HepG2 (cell line): Measurements from ENCODE around the gene PDZD8. TPM values are rescaled to one million over a fixed set of nuclear protein-coding genes. Genes with fewer than 3 reads are reported as not detected.

ENCODE experiments used
- ATAC-seq: fragments of 200-7000 bp; cut with Tn5 transposase; 3 replicates; pipeline ENCODE4 v1.9.1; 2020; ENCODE audit warnings: mild to moderate bottlenecking, moderate library complexity
- BruUV-seq: library from RNA; stranded (reverse); fragments of 400-500 nt; replicated peaks from 2 replicates; lab custom pipeline; 2021; lab: Mats Ljungman, UMichigan
- CTCF ChIA-PET: fragments of 300-600 bp; formaldehyde crosslinking; extraction: SDS; loops from one replicate; lab custom pipeline; 2021; ENCODE audit warnings: low total read pairs, inconsistent platforms, low intra/inter-chr PET ratio; lab: Yijun Ruan, JAX
- POLR2A ChIA-PET: fragments of 350-600 bp; sonication (Branson Sonifier 250); formaldehyde crosslinking; loops from one replicate; lab custom pipeline; 2020; ENCODE audit warnings: antibody characterized with exemption, inconsistent platforms; lab: Yijun Ruan, JAX
- DNase-seq: peaks from one replicate; pipeline ENCODE4 v3.0.0-alpha.2; 2015; ENCODE audit warnings: low spot score
- FAIRE-seq: peaks from 3 replicates; lab custom pipeline; 2011; peaks lifted over from hg19 to GRCh38; lab: Jason Lieb, UNC
- H2AFZ ChIP-seq: one replicate; pipeline ENCODE4 v1.6.1; 2011; ENCODE audit warnings: low read length, inconsistent platforms
- H3K27ac ChIP-seq: fragments of 300-600 bp; 3 replicates; pipeline ENCODE4 v1.8.0; 2011; ENCODE audit warnings: mixed run types, mild to moderate bottlenecking, mixed read lengths, low read length, inconsistent platforms; ENCODE audit not compliant: insufficient read depth; ENCODE audit errors: extremely low read length
- H3K27me3 ChIP-seq, 2 experiments: fragments of 200-600 bp in 1 of 2; 2 replicates in 1 of 2; 3 replicates in 1 of 2; pipeline versions ENCODE4 v1.6.0 to v1.8.0; 2011; ENCODE audit warnings: low read length in 2 of 2, mild to moderate bottlenecking in 2 of 2, moderate library complexity in 2 of 2, inconsistent platforms in 1 of 2; ENCODE audit not compliant: insufficient read depth in 2 of 2, control insufficient read depth in 1 of 2
- H3K36me3 ChIP-seq, 2 experiments: fragments of 200-600 bp in 1 of 2; replicated peaks in 1 of 2; 2 replicates in 1 of 2; 3 replicates in 1 of 2; pipeline versions ENCODE4 v1.5.1 to v1.8.0; 2011; ENCODE audit warnings: low read length in 2 of 2, inconsistent platforms in 1 of 2; ENCODE audit not compliant: insufficient read depth in 2 of 2, control insufficient read depth in 1 of 2
- H3K4me1 ChIP-seq: 2 replicates; pipeline ENCODE4 v1.5.1; 2012; ENCODE audit warnings: low read length, inconsistent platforms; ENCODE audit not compliant: insufficient read depth
- H3K4me2 ChIP-seq: 2 replicates; pipeline ENCODE4 v1.6.0; 2011; ENCODE audit warnings: low read depth, low read length, inconsistent platforms
- H3K4me3 ChIP-seq, 3 experiments: fragments of 200-600 bp in 1 of 3; sonication (generic), shearing (Covaris generic) in 1 of 3; replicated peaks in 1 of 3; 2 replicates each; pipeline ENCODE4 v1.5.1; 2011 to 2016; ENCODE audit warnings: low read length in 3 of 3, inconsistent platforms in 2 of 3, low read depth in 2 of 3, mild to moderate bottlenecking in 2 of 3, control low read depth in 1 of 3, mixed read lengths in 1 of 3; ENCODE audit not compliant: insufficient read depth in 1 of 3
- H3K79me2 ChIP-seq: one replicate; pipeline ENCODE4 v1.6.1; 2011; ENCODE audit warnings: low read length, inconsistent platforms; ENCODE audit not compliant: insufficient read depth
- H3K9ac ChIP-seq: 2 replicates; pipeline ENCODE4 v1.6.0; 2011; ENCODE audit warnings: mild to moderate bottlenecking, low read depth, low read length, inconsistent platforms; ENCODE audit not compliant: insufficient read depth
- H3K9me3 ChIP-seq: 2 replicates; pipeline ENCODE4 v1.5.1; 2012; ENCODE audit warnings: mild to moderate bottlenecking, low read length
- H4K20me1 ChIP-seq: 2 replicates; pipeline ENCODE4 v1.6.0; 2011; ENCODE audit warnings: inconsistent platforms, mild to moderate bottlenecking, low read length, moderate library complexity; ENCODE audit not compliant: insufficient read depth
- HMG20A ChIP-seq: IDR thresholded peaks from 2 replicates; pipeline ENCODE4 v1.6.1; 2016; ENCODE audit warnings: borderline replicate concordance
- KAT7 ChIP-seq: IDR thresholded peaks from 2 replicates; pipeline ENCODE4 v1.6.1; 2018; ENCODE audit warnings: borderline replicate concordance, missing compliant biosample characterization
- PCBP2 ChIP-seq: fragments of 200-400 bp; formaldehyde crosslinking; optimal IDR thresholded peaks from 2 replicates; pipeline ENCODE3; 2018; ENCODE audit warnings: low read length, low read depth; ENCODE audit not compliant: poor library complexity, severe bottlenecking
- TCF12 ChIP-seq, 2 experiments: fragments of 450-650 bp in 1 of 2; sonication (generic) in 1 of 2; formaldehyde crosslinking in 1 of 2; IDR thresholded peaks; 2 replicates each; pipeline versions ENCODE4 v1.6.1 to v1.8.0; 2017 to 2022; ENCODE audit warnings: antibody characterized with exemption in 1 of 2, mild to moderate bottlenecking in 1 of 2, missing genetic modification reagents in 1 of 2, moderate library complexity in 1 of 2
- ZNF260 ChIP-seq: sonication (generic); formaldehyde crosslinking; IDR thresholded peaks from 2 replicates; pipeline ENCODE4 v1.4.0; 2020; ENCODE audit warnings: missing genetic modification reagents, low read depth, mild to moderate bottlenecking, borderline replicate concordance
- ZNF335 ChIP-seq: sonication (generic); formaldehyde crosslinking; IDR thresholded peaks from 2 replicates; pipeline ENCODE4 v1.4.0; 2020; ENCODE audit warnings: missing genetic modification reagents
- ZNF7 ChIP-seq: IDR thresholded peaks from 2 replicates; pipeline ENCODE4 v1.6.1; 2016; ENCODE audit warnings: missing biosample characterization, missing genetic modification reagents
- ZSCAN5A ChIP-seq: sonication (generic); formaldehyde crosslinking; IDR thresholded peaks from 2 replicates; pipeline ENCODE4 v1.8.0; 2022; ENCODE audit warnings: mild to moderate bottlenecking, missing genetic modification reagents, borderline replicate concordance
- WGBS: methylation state at CpG from one replicate; pipeline ENCODE4 v1.1.6; 2017; ENCODE audit warnings: low lambda C conversion rate; 5-methylcytosine and 5-hydroxymethylcytosine counted together
- in situ Hi-C: cut with HindIII; loops from 2 replicates; pipeline ENCODE4 v1.10.0; 2017; ENCODE audit warnings: low pct_unique_long_range_greater_than_20kb; ENCODE audit not compliant: extremely low pct_ligation_motif_present
- intact Hi-C: fragments of 100-400 bp; cut with micrococcal nuclease; formaldehyde crosslinking; loops from one replicate; pipeline ENCODE4 v1.10.0; 2022; ENCODE audit not compliant: unreplicated experiment
- polyA plus RNA-seq, 8 experiments: library from polyadenylated mRNA; depleted of rRNA in 3 of 8; stranded (reverse) in 7 of 8; unstranded in 1 of 8; fragments of >200 nt; fragmentation: Illumina TruSeq in 4 of 8; extraction: Trizol in 4 of 8; gene quantifications; 2 replicates each; pipeline versions ENCODE4 v1.2.1 to v1.2.3, GENCODE V29; 2011 to 2016; ENCODE audit warnings: low read depth in 4 of 8, missing spikeins in 1 of 8, mixed read lengths in 1 of 8; ENCODE audit not compliant: insufficient read depth in 1 of 8
- total RNA-seq, 5 experiments: library from RNA; depleted of rRNA; stranded (reverse); fragments of >200 nt; fragmentation: Illumina TruSeq; extraction: Trizol; gene quantifications; 2 replicates each; pipeline ENCODE4 v1.2.3, GENCODE V29; 2016; ENCODE audit warnings: low read depth in 1 of 5

The PDZD8 gene
- total and polyA plus RNA-seq, 2 of the 13 experiments (the other 11 are each of a cell fraction or from before 2014, with no cell fraction given): 11.2 to 32.0 TPM

GRCh38 chr10:117366741-117367140 is 8.5 kb downstream of the PDZD8 start:
- ChIA-PET CTCF (no interaction called here), POLR2A (no interaction called here)
- no TSS peak for BruUV-seq
- no peak overlapping the region for H2AFZ ChIP-seq
- H3K4me3 ChIP-seq: no peak overlapping the region
- ATAC-seq (no peak), DNase-seq (no peak), FAIRE-seq (no peak)
- H3K9me3 ChIP-seq: no peaks in the 10 kb centered on the region
- intact Hi-C loops: no loop called here
- TF ChIP-seq ZSCAN5A (no peak), HMG20A (CRISPR knock-in tag) (no peak), PCBP2 (no peak), ZNF335 (CRISPR knock-in tag) (no peak), ZNF260 (CRISPR knock-in tag) (no peak), ZNF7 (CRISPR knock-in tag) (no peak), TCF12 (IDR thresholded peaks at IDR 0.05) (no peak), TCF12 (CRISPR knock-in tag; IDR thresholded peaks at IDR 0.05) (no peak), KAT7 (CRISPR knock-in tag) (no peak)
- peak overlapping the region; percentile 29 for H3K27ac ChIP-seq
- no peaks in the 10 kb centered on the region for H3K36me3 ChIP-seq
- no peak overlapping the region for H3K9ac ChIP-seq
- no peaks in the 10 kb centered on the region for H3K27me3 ChIP-seq
- peaks cover 100% of the 10 kb centered on the region for H3K79me2 ChIP-seq
- WGBS: 82% methylated on average over 4 of the region's 4 CpGs
- H3K4me1 ChIP-seq: peaks cover 98% of the 10 kb centered on the region
- in situ Hi-C loops: no loop called here
- peak overlapping the region; percentile 22 for H3K4me2 ChIP-seq
- peaks cover 45% of the 10 kb centered on the region for H4K20me1 ChIP-seq
